NCI-H748 treated with DMSO at 0.1 percent for 48 hours (cell line): ENCODE data around the gene EIF4B.

Experiments used
- DNase-seq: peaks from one replicate; lab custom pipeline; 2025; lab: John Stamatoyannopoulos, UW

EIF4B gene

DNA sequence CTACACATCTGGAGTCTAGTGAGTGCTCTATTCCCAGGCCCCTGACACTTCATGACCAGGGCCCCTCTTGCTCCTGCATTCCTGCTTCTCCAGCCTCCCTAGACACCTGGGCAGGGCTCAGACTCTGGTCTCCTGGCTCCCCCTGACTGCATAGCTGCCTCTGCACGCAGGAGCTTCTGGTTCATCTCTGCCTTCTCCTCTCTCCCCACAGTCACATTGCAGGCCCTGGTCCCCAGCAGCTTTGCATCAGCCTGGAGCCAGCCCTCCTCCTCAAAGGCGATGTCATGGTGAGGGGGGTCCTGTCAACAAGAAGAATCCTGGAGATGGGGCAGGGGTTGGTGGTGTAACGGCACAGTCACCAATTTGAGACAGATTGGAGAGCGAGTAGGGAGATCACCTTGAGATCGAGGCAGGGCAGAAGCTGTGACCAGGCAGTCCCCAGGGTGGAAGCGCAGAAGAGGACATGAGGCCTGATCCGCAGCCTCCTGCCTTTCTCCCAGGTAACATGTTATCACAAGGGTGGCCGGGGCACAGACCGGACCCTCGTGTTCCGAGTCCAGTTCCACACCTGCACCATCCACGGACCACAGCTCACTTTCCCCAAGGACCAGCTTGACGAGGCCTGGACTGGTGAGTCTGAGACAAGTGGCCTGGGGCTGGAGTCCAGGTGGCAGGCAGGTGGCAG is 51.7 kb downstream of the EIF4B start:
- DNase-seq = no peak

DNA sequence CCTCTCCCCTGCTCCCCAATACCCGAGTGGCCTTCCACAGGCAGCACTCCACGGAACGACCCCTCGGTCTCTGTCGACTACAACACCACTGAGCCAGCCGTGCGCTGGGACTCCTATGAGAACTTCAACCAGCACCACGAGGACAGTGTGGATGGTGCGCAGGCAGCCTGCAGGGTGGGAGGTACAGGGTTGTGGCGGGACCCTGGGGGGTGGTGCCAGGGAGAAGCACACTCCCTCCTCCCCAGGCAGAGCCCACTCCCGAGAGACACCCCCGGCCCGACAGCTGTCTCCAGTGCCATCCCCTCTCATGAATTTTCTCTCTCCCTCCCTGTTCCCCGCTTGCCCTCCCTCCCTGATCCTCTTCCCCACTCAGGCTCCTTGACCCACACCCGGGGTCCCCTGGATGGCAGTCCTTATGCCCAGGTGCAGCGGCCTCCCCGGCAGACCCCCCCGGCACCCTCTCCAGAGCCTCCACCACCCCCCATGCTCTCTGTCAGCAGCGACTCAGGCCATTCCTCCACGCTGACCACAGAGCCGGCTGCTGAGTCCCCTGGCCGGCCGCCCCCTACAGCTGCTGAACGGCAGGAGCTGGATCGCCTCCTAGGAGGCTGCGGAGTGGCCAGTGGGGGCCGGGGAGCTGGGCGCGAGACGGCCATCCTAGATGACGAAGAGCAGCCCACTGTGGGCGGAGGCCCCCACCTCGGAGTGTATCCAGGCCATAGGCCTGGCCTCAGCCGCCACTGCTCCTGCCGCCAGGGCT is 52.6 kb downstream of the EIF4B start:
- DNase-seq = no peak

DNA sequence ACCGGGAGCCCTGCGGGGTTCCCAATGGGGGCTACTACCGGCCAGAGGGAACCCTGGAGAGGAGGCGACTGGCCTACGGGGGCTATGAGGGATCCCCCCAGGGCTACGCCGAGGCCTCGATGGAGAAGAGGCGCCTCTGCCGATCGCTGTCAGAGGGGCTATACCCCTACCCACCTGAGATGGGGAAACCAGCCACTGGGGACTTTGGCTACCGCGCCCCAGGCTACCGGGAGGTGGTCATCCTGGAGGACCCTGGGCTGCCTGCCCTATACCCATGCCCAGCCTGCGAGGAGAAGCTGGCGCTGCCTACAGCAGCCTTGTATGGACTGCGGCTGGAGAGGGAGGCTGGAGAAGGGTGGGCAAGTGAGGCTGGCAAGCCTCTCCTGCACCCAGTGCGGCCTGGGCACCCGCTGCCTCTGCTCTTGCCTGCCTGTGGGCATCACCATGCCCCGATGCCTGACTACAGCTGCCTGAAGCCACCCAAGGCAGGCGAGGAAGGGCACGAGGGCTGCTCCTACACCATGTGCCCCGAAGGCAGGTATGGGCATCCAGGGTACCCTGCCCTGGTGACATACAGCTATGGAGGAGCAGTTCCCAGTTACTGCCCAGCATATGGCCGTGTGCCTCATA is 53.3 kb downstream of the EIF4B start:
- no peak for DNase-seq

DNA sequence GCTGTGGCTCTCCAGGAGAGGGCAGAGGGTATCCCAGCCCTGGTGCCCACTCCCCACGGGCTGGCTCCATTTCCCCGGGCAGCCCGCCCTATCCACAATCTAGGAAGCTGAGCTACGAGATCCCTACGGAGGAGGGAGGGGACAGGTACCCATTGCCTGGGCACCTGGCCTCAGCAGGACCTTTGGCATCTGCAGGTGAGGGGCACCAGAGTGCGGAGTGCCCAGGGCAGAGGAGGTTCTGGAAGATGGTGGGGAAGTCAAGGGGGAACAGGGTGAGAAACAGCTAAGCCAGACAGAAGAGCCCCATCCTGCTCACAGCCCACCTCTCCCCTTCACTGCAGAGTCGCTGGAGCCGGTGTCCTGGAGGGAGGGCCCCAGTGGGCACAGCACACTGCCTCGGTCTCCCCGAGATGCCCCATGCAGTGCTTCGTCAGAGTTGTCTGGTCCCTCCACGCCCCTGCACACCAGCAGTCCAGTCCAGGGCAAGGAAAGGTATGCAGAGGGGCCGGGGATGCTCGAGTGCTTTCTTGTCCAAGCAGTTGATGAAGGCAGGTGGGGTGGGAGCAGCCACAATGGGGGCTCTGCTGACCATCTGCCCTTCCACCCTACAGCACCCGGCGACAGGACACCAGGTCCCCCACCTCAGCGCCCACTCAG is 53.9 kb downstream of the EIF4B start:
- no peak for DNase-seq

- DNase-seq = no peak
These were observed 54.5 kb downstream of the EIF4B start for GRCh38 chr12:53060721-53061276.

GRCh38 chr12:53061404-53062010 is 55.3 kb downstream of the EIF4B start:
- peak; percentile 58 for DNase-seq

GRCh38 chr12:53062011-53062961 is 56.0 kb downstream of the EIF4B start:
- no peak for DNase-seq

GRCh38 chr12:53062977-53063707 is 56.9 kb downstream of the EIF4B start:
- DNase-seq = no peak

GRCh38 chr12:53063708-53064612 is 57.7 kb downstream of the EIF4B start:
- DNase-seq = no peak

DNA sequence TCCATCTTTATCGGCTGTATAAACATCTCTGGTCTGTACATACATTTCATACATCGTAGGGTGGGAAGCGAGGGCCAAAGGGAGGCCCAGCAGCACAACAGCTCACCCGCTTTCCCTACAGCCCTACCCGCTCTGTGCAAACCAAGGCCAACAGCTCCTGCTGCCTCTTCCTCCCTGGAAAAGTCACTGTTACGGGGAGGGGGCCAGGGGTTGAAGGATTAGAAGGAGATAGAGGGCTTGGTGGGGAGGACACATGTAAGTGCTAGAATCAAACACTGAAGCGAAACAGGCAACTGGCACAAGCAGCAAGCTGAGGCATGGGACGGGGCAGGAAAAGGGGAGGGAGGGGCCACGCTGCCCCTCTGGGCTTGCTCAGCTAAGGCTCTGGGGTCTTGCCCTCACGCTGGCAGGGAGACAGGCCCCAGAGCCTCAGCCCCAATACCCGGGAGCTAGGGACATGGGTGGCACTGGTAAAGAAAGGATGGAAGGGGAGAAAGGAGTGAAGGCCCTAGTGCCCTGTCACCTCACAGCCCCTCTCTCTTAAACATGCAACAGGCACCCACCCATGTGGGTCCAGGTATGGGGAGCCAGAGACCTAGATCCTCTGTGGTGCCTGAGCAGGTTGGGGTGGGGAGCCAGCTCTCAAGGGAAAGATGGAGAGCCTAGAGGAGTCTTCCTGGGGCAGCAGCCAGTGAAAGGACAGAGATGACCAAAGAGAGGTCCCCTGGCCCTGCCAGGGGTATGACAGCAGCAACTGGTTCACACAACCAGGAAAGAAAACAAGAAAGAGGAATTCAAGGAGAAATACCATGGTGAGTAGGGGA is 58.6 kb downstream of the EIF4B start:
- no peak for DNase-seq

GRCh38 chr12:53065470-53065869 is 59.2 kb downstream of the EIF4B start:
- DNase-seq = no peak

GRCh38 chr12:53065975-53066931 is 60.0 kb downstream of the EIF4B start:
- DNase-seq = peak; percentile 52

GRCh38 chr12:53067074-53067992 is 61.1 kb downstream of the EIF4B start:
- no peak for DNase-seq

DNA sequence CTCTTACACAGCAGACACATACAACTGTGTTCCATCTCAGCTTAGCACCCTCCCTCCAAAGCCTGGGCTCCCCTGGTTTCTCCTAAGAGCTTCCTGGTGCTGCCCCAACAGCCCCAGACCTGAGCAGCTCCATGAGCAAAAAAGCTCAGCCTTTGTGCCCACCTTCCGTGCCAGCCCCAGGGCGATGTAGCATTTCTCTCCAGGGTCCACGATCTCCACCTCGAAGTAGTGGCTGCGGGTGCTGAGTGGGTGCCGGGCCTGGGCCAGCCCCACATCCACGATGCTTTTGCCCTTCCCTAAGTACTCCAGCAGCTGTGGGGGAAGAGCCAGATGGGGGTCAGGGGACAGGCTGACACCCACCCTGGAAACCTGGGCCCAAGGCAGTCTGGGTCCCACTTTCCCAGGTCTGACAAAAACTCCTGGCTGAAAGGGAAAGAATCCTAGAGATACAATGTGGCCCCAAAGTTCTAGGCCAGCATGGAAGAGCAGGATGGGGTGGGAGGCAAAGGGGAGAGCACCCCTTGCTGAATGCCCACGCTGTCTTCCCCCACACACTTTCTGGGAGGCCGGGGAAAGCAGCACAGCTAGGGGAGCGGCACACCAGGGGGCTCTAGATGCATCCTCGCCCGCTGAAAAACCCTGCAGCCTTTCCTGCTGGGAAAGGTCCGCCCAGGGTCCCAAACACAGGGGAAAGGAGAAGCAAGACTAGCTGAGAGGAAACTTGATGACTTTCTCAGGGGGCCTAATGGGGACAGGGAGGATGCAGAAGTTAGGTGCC is 61.9 kb downstream of the EIF4B start:
- no peak for DNase-seq
